ENCODE results near the gene FYN. TPM values are rescaled to one million over a fixed set of nuclear protein-coding genes. Genes with fewer than 3 reads are reported as not detected.

FYN gene
- total and polyA plus RNA-seq, 2 of the 8 experiments (the other 6 are each of a cell fraction or from before 2014, with no cell fraction given), result 46.8 to 97.2 TPM

DNA sequence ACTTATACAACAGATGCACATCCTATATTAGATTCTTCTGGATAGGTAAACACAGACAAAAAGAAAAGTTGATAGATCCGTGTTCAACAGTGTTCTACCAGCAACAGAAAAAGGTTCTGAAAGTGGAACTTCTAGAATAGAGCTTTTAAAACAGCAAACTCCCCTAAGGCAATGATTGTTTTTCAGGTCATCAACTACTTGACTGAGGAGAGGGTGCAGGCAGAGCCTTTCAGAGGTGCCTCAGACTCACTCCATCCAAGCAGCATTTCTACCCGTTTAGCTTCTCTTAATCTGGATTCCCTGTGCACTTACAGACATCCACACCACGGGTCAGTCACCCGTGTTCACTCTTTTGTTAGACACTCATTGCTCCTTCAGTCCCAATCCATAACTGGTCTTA is 28.9 kb downstream of the FYN start:
- FAIRE-seq, result no peak
- Histone ChIP-seq H4K8ac (ENCODE audit: extremely low read depth, insufficient read depth, low read length) (no peak overlapping the region), H4K20me1 (replicated peaks in 1 of 2; ENCODE audit: control insufficient read depth in 1 of 2, insufficient read depth in 2 of 2, low read length in 2 of 2) (peaks cover 0 to 16% of the 10 kb centered on the region in 2 experiments), H3K18ac (ENCODE audit: extremely low read depth, low read length) (no peak overlapping the region), H3K4ac (replicated peaks; ENCODE audit: insufficient read length, low read depth, low read length) (no peak overlapping the region), H3K27ac (ENCODE audit: low read depth, low read length) (no peak overlapping the region), H3K23me2 (ENCODE audit: low read depth, low read length) (no peaks in the 10 kb centered on the region), H2BK12ac (ENCODE audit: low read depth, low read length) (no peak overlapping the region), H4K5ac (ENCODE audit: insufficient read length, low read depth, low read length) (no peak overlapping the region), H2BK5ac (ENCODE audit: low read depth, low read length) (no peak overlapping the region; the same call in 1 of the 2 replicates), H3K4me3 (ENCODE audit: extremely low read depth in 1 of 4, insufficient read depth in 2 of 4, low read depth in 3 of 4, low read length in 4 of 4) (no peak overlapping the region), H3K14ac (ENCODE audit: insufficient read length) (no peak overlapping the region), H3K23ac (ENCODE audit: insufficient read length) (no peak overlapping the region), H3K27me3 (replicated peaks in 1 of 4; ENCODE audit: control insufficient read depth in 3 of 4, extremely low read depth in 1 of 4, insufficient read depth in 3 of 4, low read length in 3 of 4) (no peaks in the 10 kb centered on the region), H3K79me2 (ENCODE audit: control insufficient read depth in 1 of 2, insufficient read depth in 2 of 2, low read length in 2 of 2) (peaks cover 0 to 36% of the 10 kb centered on the region in 2 experiments; a peak in 2 of 4 replicates), H2AFZ (ENCODE audit: low read length) (no peak overlapping the region), H4K91ac (replicated peaks; ENCODE audit: insufficient read length, low read length) (no peak overlapping the region), H3K9ac (replicated peaks in 1 of 4; ENCODE audit: extremely low read depth in 1 of 4, low read depth in 3 of 4, low read length in 3 of 4) (no peak overlapping the region; a peak in 1 of 7 replicates), H2BK20ac (ENCODE audit: low read length) (no peak overlapping the region), H3K36me3 (ENCODE audit: control insufficient read depth in 2 of 4, insufficient read depth in 4 of 4, low read length in 3 of 4) (no peaks in the 10 kb centered on the region), H2AK5ac (ENCODE audit: low read depth, low read length) (no peak overlapping the region), H3K56ac (replicated peaks; ENCODE audit: insufficient read length, low read depth, low read length) (no peak overlapping the region), H3K9me3 (ENCODE audit: insufficient read depth in 2 of 2, low read depth in 1 of 2, low read length in 1 of 2) (no peaks in the 10 kb centered on the region), H3K4me2 (ENCODE audit: insufficient read depth in 1 of 2, low read depth in 2 of 2, low read length in 2 of 2) (peak overlapping the region in 1 of 2 experiments; percentile 12; a peak in 3 of 4 replicates), H2BK15ac (ENCODE audit: low read length) (no peak overlapping the region), H3K4me1 (replicated peaks in 1 of 4; ENCODE audit: control insufficient read depth in 3 of 4, insufficient read depth in 4 of 4, low read length in 3 of 4) (peaks cover 16 to 34% (median 27%) of the 10 kb centered on the region in 4 experiments), H2BK120ac (replicated peaks; ENCODE audit: low read depth, low read length) (peak overlapping the region; percentile 25), H3K79me1 (ENCODE audit: low read depth, low read length) (peaks cover 12% of the 10 kb centered on the region; the same call in 1 of the 2 replicates)
- POLR2A ChIA-PET (ENCODE audit: partially characterized antibody), result interaction anchor here (1.5 kb wide), 1 partner anchor 10 kb away, joined by 3 read pairs; no protein-coding TSS in a partner anchor
- DNase-seq (ENCODE audit: low read depth in 1 of 2, low spot score in 2 of 2), result no peak
- TF ChIP-seq FOSL1 (IDR thresholded peaks at IDR 0.05; ENCODE audit: insufficient read depth, low read depth, low read length) (no peak), BRCA1 (IDR thresholded peaks at IDR 0.05; ENCODE audit: low read depth, low read length) (no peak)
- 74% methylated on average over 4 of the region's 4 CpGs; no CpG with 5 or more reads in 1 of the 2 experiments for WGBS, 2 experiments (ENCODE audit: extremely low coverage in 1 of 2, insufficient coverage in 1 of 2, insufficient read length in 1 of 2, insufficient replicate concordance in 2 of 2, low coverage in 1 of 2, low lambda C conversion rate in 2 of 2, missing lambda C conversion rate in 1 of 2)
- CTCF ChIA-PET (ENCODE audit: partially characterized antibody), result interaction anchor here (0.6 to 5.1 kb wide), 15 partner anchors 9 to 200 kb away, joined by 3 to 29 read pairs (median 3); no protein-coding TSS in a partner anchor
